HUES64 (cell line): ENCODE data around the gene IL10.

Experiments used
- H3K27ac ChIP-seq: 2 replicates; pipeline ENCODE4 v1.7.0; 2013; ENCODE audit warnings: low read depth, low read length, inconsistent platforms
- H3K27me3 ChIP-seq: 2 replicates; pipeline ENCODE4 v1.6.1; 2013; ENCODE audit warnings: mild to moderate bottlenecking, low read length; ENCODE audit not compliant: insufficient read depth
- H3K36me3 ChIP-seq: 2 replicates; pipeline ENCODE4 v1.6.1; 2013; ENCODE audit warnings: mild to moderate bottlenecking, low read length; ENCODE audit not compliant: insufficient read depth
- H3K4me1 ChIP-seq: 2 replicates; pipeline ENCODE4 v1.6.1; 2013; ENCODE audit warnings: mild to moderate bottlenecking, low read length, moderate library complexity; ENCODE audit not compliant: insufficient read depth
- H3K4me3 ChIP-seq: 2 replicates; pipeline ENCODE4 v1.5.1; 2013; ENCODE audit warnings: mild to moderate bottlenecking, low read length, moderate library complexity
- H3K9ac ChIP-seq: 2 replicates; pipeline ENCODE4 v1.6.1; 2013; ENCODE audit warnings: mild to moderate bottlenecking, low read depth, low read length
- H3K9me3 ChIP-seq: 2 replicates; pipeline ENCODE4 v1.6.1; 2013; ENCODE audit warnings: low read depth, low read length; ENCODE audit not compliant: insufficient read depth
- WGBS: fragments of 150-250, 120-280 bp; methylation state at CpG from one replicate; pipeline ENCODE4 v1.1.7; 2013; ENCODE audit warnings: missing lambda C conversion rate; 5-methylcytosine and 5-hydroxymethylcytosine counted together

The IL10 gene

GRCh38 chr1:206742719-206743383 lies 29.4 kb downstream of the IL10 start:
- 80% methylated on average over 13 of the region's 13 CpGs for WGBS
- H3K4me3 ChIP-seq, result no peak overlapping the region

DNA sequence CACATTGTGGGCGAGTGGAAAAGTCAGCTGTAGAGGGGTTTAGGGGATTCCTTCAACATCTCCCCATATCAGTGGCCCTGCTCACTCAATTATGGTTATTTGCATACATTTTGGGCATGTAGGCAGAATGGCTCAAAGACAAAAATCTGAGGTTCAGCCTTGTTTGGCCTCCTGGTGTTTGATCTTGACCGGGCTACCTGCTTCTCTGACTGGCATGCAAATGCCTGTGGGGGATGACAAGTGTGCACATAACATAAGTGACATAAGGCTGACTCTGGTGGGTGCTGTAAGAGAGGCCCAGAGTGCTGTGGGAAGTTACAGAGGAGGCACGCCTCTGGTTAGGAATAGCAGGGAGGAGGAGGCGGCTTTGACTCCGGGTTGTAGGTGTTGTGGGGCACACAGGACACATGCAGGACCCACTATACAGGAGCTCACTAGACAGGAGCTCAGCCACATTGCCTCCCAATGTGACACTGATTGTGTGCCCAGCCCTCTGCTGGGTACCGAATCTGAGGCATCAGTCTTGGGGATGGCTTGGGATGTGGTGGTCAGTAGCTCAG lies 31.1 kb downstream of the IL10 start:
- WGBS, result 96% methylated on average over 5 of the region's 6 CpGs
- Histone ChIP-seq H3K9me3 (no peaks in the 10 kb centered on the region), H3K27me3 (0 out of 2 replicates have a peak, but pooled peaks cover 3% of the 10 kb centered on the region), H3K9ac (no peak overlapping the region), H3K4me3 (no peak overlapping the region), H3K36me3 (no peaks in the 10 kb centered on the region), H3K27ac (no peak overlapping the region), H3K4me1 (peaks cover 7% of the 10 kb centered on the region; the same call in 1 of the 2 replicates)

More at GRCh38 chr1:206742719-206743383, 29.4 kb downstream of the IL10 start:
- Histone ChIP-seq H3K9ac (no peak overlapping the region), H3K9me3 (no peaks in the 10 kb centered on the region), H3K27me3 (0 out of 2 replicates have a peak, but pooled peaks cover 3% of the 10 kb centered on the region), H3K36me3 (no peaks in the 10 kb centered on the region), H3K4me1 (peaks cover 7% of the 10 kb centered on the region; the same call in 1 of the 2 replicates), H3K27ac (no peak overlapping the region)

DNA sequence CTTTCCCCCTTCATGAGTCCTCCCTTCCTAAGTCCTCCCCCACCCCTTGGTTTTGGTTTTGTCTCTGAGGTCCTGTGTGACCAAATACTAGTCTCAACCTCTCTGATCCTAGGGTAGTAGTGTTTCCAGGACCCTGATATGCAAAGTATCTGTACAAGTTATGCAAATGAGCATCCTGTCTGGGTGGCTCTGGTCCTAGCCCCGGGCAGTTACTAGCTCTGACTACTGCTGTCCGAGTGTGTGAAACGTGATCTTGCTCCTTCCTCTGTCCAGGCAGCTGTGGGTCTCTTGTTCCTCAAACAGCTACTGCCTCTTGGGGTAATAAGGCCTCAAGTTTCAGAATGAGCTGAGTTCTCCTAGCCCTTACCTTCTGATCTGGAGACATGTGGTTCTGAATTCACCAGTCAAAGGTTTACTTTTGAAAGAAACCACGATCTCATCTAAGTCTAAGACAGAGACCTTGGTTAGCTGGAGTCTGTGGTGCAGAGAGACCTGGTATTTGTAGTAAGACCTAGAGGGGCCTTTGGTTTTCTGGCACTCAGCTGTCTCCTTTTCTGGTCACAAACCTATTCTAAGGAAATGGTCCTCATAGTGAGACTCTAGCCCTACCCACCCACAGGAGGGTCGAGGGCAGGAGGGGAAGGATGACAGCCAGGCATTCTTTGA lies 32.8 kb downstream of the IL10 start:
- Histone ChIP-seq H3K9ac (no peak overlapping the region), H3K4me1 (peaks cover 7% of the 10 kb centered on the region; the same call in 1 of the 2 replicates), H3K27me3 (0 out of 2 replicates have a peak, but pooled peaks cover 3% of the 10 kb centered on the region), H3K9me3 (no peaks in the 10 kb centered on the region), H3K4me3 (no peak overlapping the region), H3K36me3 (peaks cover 9% of the 10 kb centered on the region), H3K27ac (no peak overlapping the region)
- 59% methylated on average over 5 of the region's 5 CpGs for WGBS

- H3K9ac ChIP-seq, result no peak overlapping the region
- H3K27ac ChIP-seq, result no peak overlapping the region
- H3K36me3 ChIP-seq, result peaks cover 11% of the 10 kb centered on the region
- H3K27me3 ChIP-seq, result no peaks in the 10 kb centered on the region
- peaks cover 7% of the 10 kb centered on the region; the same call in 1 of the 2 replicates for H3K4me1 ChIP-seq
- WGBS, result 37% methylated on average over 2 of the region's 3 CpGs
- H3K9me3 ChIP-seq, result no peaks in the 10 kb centered on the region
- H3K4me3 ChIP-seq, result no peak overlapping the region
Measured at GRCh38 chr1:206738370-206739366, 33.6 kb downstream of the IL10 start.

DNA sequence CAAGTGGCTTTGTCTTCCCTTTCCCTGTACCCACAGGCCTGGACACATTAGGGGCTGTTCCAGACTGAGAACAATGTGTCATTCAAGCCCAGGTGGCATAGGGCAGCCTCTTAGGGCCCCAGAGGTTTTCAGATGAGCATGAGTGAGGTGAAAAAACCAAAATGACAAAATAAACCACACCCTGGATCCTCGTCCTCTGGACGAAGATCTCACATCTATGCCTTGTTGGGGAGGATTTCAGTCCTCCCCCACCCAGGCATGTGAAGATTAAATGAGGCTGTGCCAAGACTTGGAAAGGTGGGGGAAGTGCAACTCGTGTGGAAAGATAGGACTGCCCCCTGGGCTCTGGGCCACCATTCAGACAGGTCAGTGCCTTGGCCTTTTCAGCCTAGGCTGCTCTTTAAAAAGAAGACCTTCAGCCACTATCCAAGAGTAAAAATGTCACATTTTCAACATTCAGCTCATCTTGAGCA lies 34.5 kb downstream of the IL10 start:
- Histone ChIP-seq H3K4me1 (peaks cover 7% of the 10 kb centered on the region; the same call in 1 of the 2 replicates), H3K27ac (no peak overlapping the region), H3K27me3 (no peaks in the 10 kb centered on the region), H3K4me3 (no peak overlapping the region), H3K9ac (no peak overlapping the region), H3K36me3 (peaks cover 16% of the 10 kb centered on the region), H3K9me3 (no peaks in the 10 kb centered on the region)
- 76% methylated on average over 1 of the region's 3 CpGs for WGBS

DNA sequence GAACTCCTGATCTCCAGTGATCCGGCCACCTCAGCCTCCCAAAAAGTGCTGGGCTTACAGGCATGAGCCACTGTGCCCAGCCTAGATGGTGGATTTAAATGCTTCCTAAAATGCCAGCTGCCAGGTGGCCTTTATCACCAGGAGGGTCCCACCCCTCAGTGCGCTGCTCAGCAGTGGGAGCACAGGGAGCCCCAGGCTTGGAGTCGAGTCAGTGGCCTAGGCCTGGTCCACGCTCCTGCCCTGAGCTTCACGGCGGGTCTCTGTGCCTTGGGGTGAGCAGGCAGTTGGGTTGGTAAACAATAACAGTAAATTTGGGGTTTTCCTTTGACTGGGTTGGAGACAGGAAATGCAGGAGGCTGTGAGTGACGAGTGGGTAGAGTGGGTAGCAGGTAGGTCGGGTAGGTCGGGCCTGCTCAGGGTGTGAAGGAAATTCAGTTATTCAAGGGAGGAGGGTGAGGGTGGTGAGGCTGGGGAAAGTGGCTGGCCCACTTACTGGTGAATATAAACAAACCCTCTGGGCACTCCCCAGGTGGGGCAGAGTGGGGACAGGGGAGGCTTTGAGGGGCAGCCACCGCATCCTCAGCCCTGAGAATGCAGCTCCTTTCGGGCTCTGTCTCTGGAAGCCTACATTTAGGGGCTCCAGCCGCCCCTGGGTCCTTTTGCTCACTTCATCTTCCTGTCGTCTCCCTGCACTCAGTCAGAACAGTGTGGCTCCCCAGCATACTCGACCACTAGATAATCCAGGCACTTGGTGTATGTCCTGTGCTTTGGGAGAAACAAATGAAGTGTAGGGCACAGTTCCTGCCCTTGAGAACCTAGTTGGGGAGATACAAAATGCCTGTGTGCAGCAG lies 35.2 kb downstream of the IL10 start:
- Histone ChIP-seq H3K36me3 (peaks cover 22% of the 10 kb centered on the region), H3K4me3 (no peak overlapping the region), H3K9ac (no peak overlapping the region), H3K27me3 (no peaks in the 10 kb centered on the region), H3K27ac (no peak overlapping the region), H3K4me1 (peaks cover 7% of the 10 kb centered on the region; the same call in 1 of the 2 replicates), H3K9me3 (no peaks in the 10 kb centered on the region)
- 91% methylated on average over 14 of the region's 14 CpGs for WGBS

- no peak overlapping the region for H3K4me3 ChIP-seq
- 78% methylated on average over 5 of the region's 5 CpGs for WGBS
- H3K9ac ChIP-seq, result no peak overlapping the region
- H3K27me3 ChIP-seq, result no peaks in the 10 kb centered on the region
- H3K9me3 ChIP-seq, result no peaks in the 10 kb centered on the region
- peaks cover 37% of the 10 kb centered on the region for H3K36me3 ChIP-seq
- H3K27ac ChIP-seq, result no peak overlapping the region
- H3K4me1 ChIP-seq, result peaks cover 7% of the 10 kb centered on the region; the same call in 1 of the 2 replicates
Measured at GRCh38 chr1:206735553-206736031, 36.7 kb downstream of the IL10 start.

DNA sequence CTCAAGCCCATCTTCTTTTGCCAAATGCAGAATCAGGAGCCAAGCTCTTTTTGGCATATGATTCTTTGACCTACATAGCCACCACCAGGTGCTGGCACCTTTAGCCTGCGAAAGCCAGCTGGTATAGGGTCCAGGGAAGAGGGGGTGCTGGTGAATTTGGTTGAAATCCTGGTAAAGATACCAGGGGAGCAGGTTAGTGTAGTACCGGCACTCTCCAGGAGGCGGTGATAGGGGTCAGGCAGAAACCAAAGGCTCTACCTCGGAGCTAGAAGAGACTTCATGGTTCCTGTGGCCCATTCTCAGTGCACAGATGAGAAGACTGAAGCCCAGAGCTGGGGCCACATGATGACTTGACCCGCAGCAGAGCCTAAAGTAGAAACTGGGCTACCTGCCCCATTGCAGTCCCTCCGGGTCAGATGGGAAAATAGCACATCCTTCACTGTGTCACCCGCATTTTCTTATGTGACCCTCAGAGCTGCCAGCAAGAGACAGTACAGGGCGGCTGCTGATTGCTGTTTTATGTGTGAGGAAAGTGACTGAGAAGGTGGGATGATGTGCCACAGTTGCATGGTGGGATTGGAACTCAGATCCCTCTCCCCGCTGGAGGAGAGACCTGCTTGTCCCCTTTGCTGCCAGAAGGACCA lies 37.7 kb downstream of the IL10 start:
- 79% methylated on average over 9 of the region's 9 CpGs for WGBS
- H3K9me3 ChIP-seq, result no peaks in the 10 kb centered on the region
- H3K4me3 ChIP-seq, result no peak overlapping the region
- peaks cover 4% of the 10 kb centered on the region; the same call in 1 of the 2 replicates for H3K4me1 ChIP-seq
- no peak overlapping the region for H3K9ac ChIP-seq
- no peaks in the 10 kb centered on the region for H3K27me3 ChIP-seq
- peaks cover 46% of the 10 kb centered on the region for H3K36me3 ChIP-seq
- H3K27ac ChIP-seq, result no peak overlapping the region

- Histone ChIP-seq H3K27me3 (no peaks in the 10 kb centered on the region), H3K4me3 (no peak overlapping the region), H3K36me3 (peaks cover 51% of the 10 kb centered on the region), H3K9ac (no peak overlapping the region), H3K27ac (no peak overlapping the region), H3K9me3 (no peaks in the 10 kb centered on the region), H3K4me1 (no peaks in the 10 kb centered on the region)
- 93% methylated on average over 11 of the region's 11 CpGs for WGBS
Measured at GRCh38 chr1:206732992-206733391, 39.3 kb downstream of the IL10 start.
